PC-9 (cell line): ENCODE data around the gene NCOR2.

ENCODE experiments used
- EZH2 ChIP-seq: fragments of 200-600 bp; sonication (generic); IDR thresholded peaks from 2 replicates; pipeline ENCODE4 v1.8.0; 2017; ENCODE audit warnings: antibody characterized with exemption, low read depth
- TF ChIP-seq, protein P1 (sequence below): fragments of 200-600 bp; sonication (generic); conservative IDR thresholded peaks from 2 replicates; pipeline ENCODE4 v1.6.1; 2017; ENCODE audit warnings: mixed run types, antibody characterized with exemption, mild to moderate bottlenecking, moderate library complexity

DNA sequence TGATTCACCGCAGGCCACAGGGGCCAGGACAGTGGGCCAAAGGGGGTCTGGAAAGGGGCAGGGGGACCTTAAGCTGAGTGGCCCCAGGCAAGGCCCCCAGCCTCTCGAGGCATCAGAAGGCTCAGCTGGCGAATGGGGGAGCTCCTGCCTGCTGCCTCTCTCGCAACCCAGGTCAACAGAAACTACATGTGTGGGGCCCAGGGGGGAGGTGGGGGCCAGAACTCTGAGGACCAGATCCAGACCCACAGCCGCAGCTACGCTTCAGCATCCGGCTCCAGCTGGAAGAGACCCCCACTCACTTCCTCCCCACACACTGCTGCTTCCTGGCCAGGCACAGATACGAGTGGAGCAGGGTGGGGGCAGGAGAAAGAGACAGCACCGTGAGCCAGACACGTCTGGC lies 46.5 kb downstream of the NCOR2 start:
- TF ChIP-seq, protein P1, sequence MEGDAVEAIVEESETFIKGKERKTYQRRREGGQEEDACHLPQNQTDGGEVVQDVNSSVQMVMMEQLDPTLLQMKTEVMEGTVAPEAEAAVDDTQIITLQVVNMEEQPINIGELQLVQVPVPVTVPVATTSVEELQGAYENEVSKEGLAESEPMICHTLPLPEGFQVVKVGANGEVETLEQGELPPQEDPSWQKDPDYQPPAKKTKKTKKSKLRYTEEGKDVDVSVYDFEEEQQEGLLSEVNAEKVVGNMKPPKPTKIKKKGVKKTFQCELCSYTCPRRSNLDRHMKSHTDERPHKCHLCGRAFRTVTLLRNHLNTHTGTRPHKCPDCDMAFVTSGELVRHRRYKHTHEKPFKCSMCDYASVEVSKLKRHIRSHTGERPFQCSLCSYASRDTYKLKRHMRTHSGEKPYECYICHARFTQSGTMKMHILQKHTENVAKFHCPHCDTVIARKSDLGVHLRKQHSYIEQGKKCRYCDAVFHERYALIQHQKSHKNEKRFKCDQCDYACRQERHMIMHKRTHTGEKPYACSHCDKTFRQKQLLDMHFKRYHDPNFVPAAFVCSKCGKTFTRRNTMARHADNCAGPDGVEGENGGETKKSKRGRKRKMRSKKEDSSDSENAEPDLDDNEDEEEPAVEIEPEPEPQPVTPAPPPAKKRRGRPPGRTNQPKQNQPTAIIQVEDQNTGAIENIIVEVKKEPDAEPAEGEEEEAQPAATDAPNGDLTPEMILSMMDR: no peak
- no peak for TF ChIP-seq EZH2
